ENCODE results near the gene VKORC1. TPM values are rescaled to one million over a fixed set of nuclear protein-coding genes. Genes with fewer than 3 reads are reported as not detected.

VKORC1 gene
- total and polyA plus RNA-seq, 2 donors (not counting 1 experiment from before 2014, with no cell fraction given), result 118 to 301 TPM

GRCh38 chr16:31086629-31086906 is 8.0 kb downstream of the VKORC1 start:
- no peak overlapping the region for H3K27ac ChIP-seq (ENCODE audit: insufficient read depth, low read length)
- H3K27me3 ChIP-seq (ENCODE audit: control insufficient read depth, insufficient read depth, low read length), result no peaks in the 10 kb centered on the region
- TF ChIP-seq EZH2 (IDR thresholded peaks at IDR 0.05; ENCODE audit: low read length, missing control alignments) (no peak), CTCF (conservative IDR thresholded peaks at IDR 0.05 in 1 of 2, IDR thresholded peaks at IDR 0.05 in 1 of 2; ENCODE audit: low read depth in 1 of 2, low read length in 2 of 2) (no peak)
- no peak overlapping the region for H3K9ac ChIP-seq (ENCODE audit: insufficient read depth, low read length)
- no peak overlapping the region for H3K4me2 ChIP-seq (ENCODE audit: extremely low read depth, insufficient read depth, low read length)
- H3K36me3 ChIP-seq (ENCODE audit: control insufficient read depth, insufficient read depth, low read length), result peaks cover 21% of the 10 kb centered on the region
- no peaks in the 10 kb centered on the region for H3K4me1 ChIP-seq (ENCODE audit: control insufficient read depth, extremely low read depth, insufficient read depth, low read length)
- no peak overlapping the region for H3K4me3 ChIP-seq (replicated peaks in 1 of 4; ENCODE audit: control extremely low read depth in 1 of 4, insufficient read depth in 1 of 4, low read depth in 3 of 4, low read length in 4 of 4)
- H3K9me3 ChIP-seq (ENCODE audit: control insufficient read depth, insufficient read depth, low read depth, low read length), result no peaks in the 10 kb centered on the region
- no peak overlapping the region for H2AFZ ChIP-seq (ENCODE audit: low read length)
- peaks cover 4% of the 10 kb centered on the region for H3K79me2 ChIP-seq (ENCODE audit: control insufficient read depth, insufficient read depth, low read length)
- DNase-seq (ENCODE audit: low read depth in 2 of 2), result no peak
- H4K20me1 ChIP-seq (ENCODE audit: control insufficient read depth, extremely low read depth, insufficient read depth, low read length), result no peaks in the 10 kb centered on the region

GRCh38 chr16:31085873-31086628 is 8.5 kb downstream of the VKORC1 start:
- H3K4me1 ChIP-seq (ENCODE audit: control insufficient read depth, extremely low read depth, insufficient read depth, low read length), result no peaks in the 10 kb centered on the region
- H3K9ac ChIP-seq (ENCODE audit: insufficient read depth, low read length), result no peak overlapping the region
- no peak for DNase-seq (ENCODE audit: low read depth in 2 of 2)
- no peak overlapping the region for H3K27ac ChIP-seq (ENCODE audit: insufficient read depth, low read length)
- H3K36me3 ChIP-seq (ENCODE audit: control insufficient read depth, insufficient read depth, low read length), result peaks cover 18% of the 10 kb centered on the region
- no peak overlapping the region for H3K4me2 ChIP-seq (ENCODE audit: extremely low read depth, insufficient read depth, low read length)
- peaks cover under 1% of the 10 kb centered on the region for H3K79me2 ChIP-seq (ENCODE audit: control insufficient read depth, insufficient read depth, low read length)
- no peak overlapping the region for H3K4me3 ChIP-seq (replicated peaks in 1 of 4; ENCODE audit: control extremely low read depth in 1 of 4, insufficient read depth in 1 of 4, low read depth in 3 of 4, low read length in 4 of 4)
- H2AFZ ChIP-seq (ENCODE audit: low read length), result no peak overlapping the region
- TF ChIP-seq EZH2 (IDR thresholded peaks at IDR 0.05; ENCODE audit: low read length, missing control alignments) (no peak), CTCF (conservative IDR thresholded peaks at IDR 0.05 in 1 of 2, IDR thresholded peaks at IDR 0.05 in 1 of 2; ENCODE audit: low read depth in 1 of 2, low read length in 2 of 2) (no peak)
- no peaks in the 10 kb centered on the region for H3K27me3 ChIP-seq (ENCODE audit: control insufficient read depth, insufficient read depth, low read length)
- H3K9me3 ChIP-seq (ENCODE audit: control insufficient read depth, insufficient read depth, low read depth, low read length), result no peaks in the 10 kb centered on the region
- H4K20me1 ChIP-seq (ENCODE audit: control insufficient read depth, extremely low read depth, insufficient read depth, low read length), result no peaks in the 10 kb centered on the region

DNA sequence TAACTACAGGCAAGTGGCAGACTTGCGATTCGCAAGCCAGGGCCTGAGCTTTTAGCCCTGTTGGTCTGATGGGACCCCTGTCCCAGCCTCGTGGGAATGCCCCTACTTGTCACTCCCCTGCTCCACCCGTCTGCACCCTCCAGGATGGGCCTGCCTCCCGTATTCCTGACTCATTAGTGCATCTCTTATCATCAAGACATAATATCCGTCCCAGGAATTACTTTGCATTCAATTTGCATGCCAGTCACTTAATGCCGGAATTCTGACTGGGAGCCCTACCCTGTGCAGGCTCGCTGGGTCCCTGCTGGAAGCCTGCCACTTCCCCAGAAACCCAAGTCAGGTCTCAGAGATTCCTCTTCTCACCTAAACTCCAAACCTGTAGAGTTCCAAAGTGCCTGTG is 9.2 kb downstream of the VKORC1 start:
- H3K9ac ChIP-seq (ENCODE audit: insufficient read depth, low read length), result no peak overlapping the region

More for the DNA sequence above, 9.2 kb downstream of the VKORC1 start:
- H3K9me3 ChIP-seq (ENCODE audit: control insufficient read depth, insufficient read depth, low read depth, low read length), result no peaks in the 10 kb centered on the region
- DNase-seq (ENCODE audit: low read depth in 2 of 2), result peak in 1 of 2 donors; percentile 30
- no peaks in the 10 kb centered on the region for H3K4me1 ChIP-seq (ENCODE audit: control insufficient read depth, extremely low read depth, insufficient read depth, low read length)
- H3K4me3 ChIP-seq (replicated peaks in 1 of 4; ENCODE audit: control extremely low read depth in 1 of 4, insufficient read depth in 1 of 4, low read depth in 3 of 4, low read length in 4 of 4), result no peak overlapping the region
- no peaks in the 10 kb centered on the region for H3K79me2 ChIP-seq (ENCODE audit: control insufficient read depth, insufficient read depth, low read length)
- no peak overlapping the region for H3K27ac ChIP-seq (ENCODE audit: insufficient read depth, low read length)
- no peaks in the 10 kb centered on the region for H3K27me3 ChIP-seq (ENCODE audit: control insufficient read depth, insufficient read depth, low read length)
- H4K20me1 ChIP-seq (ENCODE audit: control insufficient read depth, extremely low read depth, insufficient read depth, low read length), result no peaks in the 10 kb centered on the region
- peaks cover 22% of the 10 kb centered on the region for H3K36me3 ChIP-seq (ENCODE audit: control insufficient read depth, insufficient read depth, low read length)
- H2AFZ ChIP-seq (ENCODE audit: low read length), result no peak overlapping the region
- TF ChIP-seq EZH2 (IDR thresholded peaks at IDR 0.05; ENCODE audit: low read length, missing control alignments), result no peak
- no peak for TF ChIP-seq CTCF (conservative IDR thresholded peaks at IDR 0.05 in 1 of 2, IDR thresholded peaks at IDR 0.05 in 1 of 2; ENCODE audit: low read depth in 1 of 2, low read length in 2 of 2)
- H3K4me2 ChIP-seq (ENCODE audit: extremely low read depth, insufficient read depth, low read length), result no peak overlapping the region

Data from fibroblast of lung (primary cell).